ENCODE results near the gene ZNF121.

DNA sequence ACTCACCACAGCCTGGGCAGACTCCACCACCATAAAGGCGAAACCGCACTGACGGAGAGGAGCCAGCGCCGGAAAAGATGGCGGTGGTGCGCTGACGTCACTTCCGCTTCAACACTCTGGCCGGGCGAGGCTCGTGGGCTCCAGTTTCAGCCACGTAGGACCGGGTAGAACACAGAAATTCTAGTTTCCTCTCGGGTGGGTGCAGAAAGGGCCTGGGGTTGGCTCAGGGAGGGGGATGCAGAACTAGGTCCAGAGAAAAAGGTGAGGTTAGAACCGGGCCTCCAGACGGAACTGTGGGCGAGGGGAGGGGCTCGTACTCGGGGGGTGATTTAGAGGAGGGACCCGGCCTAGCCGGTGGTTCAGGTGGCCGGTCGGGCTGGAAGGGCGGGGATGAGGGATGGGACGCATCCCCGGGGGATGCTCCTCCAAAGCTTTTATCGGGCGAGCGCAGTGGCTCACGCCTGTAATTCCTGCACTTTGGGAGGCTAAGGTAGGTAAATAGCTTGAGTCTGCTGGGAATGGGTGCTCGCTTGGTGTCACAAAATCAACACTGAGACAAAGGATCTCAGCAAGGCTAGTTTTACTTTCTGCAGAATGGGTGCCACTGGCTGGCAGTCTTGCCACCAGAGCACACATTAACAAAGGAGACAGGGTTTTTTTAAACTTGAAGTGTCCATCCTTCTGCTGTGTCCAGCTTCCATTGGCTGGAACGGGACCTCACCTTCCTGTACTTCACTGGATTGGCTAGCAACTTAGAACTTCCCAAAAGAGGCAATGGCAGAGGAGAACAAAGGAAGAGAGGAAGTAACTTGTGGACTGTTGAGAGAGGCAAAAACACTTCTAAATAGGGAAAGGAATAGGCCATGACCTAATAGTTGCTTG, 37.1 kb upstream of the ZNF121 start, which contains the start of gene ZNF561:
- TF ChIP-seq CTCF (IDR thresholded peaks at IDR 0.05) (no peak), POLR2AphosphoS5 (IDR thresholded peaks at IDR 0.05) (peak; percentile 41 to 67), POLR2A (IDR thresholded peaks at IDR 0.05) (peak in 1 of 4 donors; percentile 60), EP300 (IDR thresholded peaks at IDR 0.05) (no peak)

Measured in upper lobe of left lung (tissue), 4 donors.